Activated CD4-positive, alpha-beta T cell treated with anti-CD3 and anti-CD28 coated beads, Interleukin-2, Interleukin-4, amounts not matched to agents 100 ng/mL and 50 ng/mL, durations not matched to agents 16 hours and 8 hours (primary cell): ENCODE results near the gene ABHD4.
"Not testable (repeated sequence)": the region's sequence is repeated elsewhere in the genome, so short reads cannot be mapped to it uniquely, and the experiment has no call there.

Source experiments
- DNase-seq: peaks from one replicate; pipeline ENCODE4 v3.0.0-alpha.2; 2020; ENCODE audit warnings: low spot score

The ABHD4 gene

DNA sequence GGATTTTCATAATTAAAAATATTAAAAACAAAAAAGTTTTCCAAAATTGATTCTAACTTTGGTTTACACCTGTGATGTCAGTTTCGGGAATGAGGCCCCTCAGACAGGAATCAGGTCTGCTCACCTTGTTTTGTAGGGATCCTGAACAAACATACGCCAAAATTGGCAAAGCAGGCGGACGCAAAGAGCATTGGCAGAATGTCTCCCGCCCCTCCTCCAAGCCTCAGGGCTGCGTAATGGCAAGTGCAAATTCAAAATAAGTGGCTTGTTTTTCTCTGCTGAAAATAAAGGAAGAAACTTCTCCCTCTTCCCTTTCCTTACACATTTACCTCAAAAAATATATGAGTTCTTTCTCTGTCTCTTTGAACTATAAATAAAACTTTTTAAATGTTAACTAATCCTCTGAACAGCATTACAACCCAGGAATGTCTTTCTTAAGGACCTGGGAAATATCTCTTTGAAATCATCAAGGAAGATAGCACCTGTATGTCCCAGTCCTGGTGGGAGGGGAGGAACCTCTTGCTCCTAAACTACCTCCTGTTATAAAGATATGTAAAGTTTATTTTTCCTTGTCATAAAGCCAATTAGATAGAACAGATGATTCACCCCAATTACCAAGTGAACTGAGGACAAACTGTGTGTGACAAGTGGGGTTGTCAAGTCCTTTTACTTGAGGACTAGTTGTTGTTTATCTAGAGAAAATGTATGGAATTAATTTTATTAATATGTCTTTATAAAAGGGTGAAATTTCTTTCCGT, 29.6 kb downstream of the ABHD4 start:
- no peak for DNase-seq

DNA sequence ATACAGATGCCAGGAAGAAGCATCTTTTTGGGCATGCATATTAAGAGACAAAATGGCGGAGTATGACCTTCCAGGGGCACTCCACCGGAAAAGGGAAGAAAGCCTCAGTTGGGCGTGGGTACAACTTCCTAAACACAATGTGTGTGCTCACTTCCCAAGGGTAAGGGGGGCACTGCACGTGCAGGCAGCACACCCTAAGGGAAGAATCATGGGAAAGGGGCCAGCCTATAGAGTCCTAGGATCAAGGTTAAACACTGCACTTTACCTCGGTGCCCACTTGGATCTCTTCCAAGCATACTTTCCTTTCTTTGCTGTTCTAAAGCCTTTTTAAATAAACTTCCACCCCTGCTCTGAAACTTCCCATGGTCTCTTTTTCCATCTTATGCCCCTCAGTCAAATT, 31.3 kb downstream of the ABHD4 start:
- DNase-seq, result no peak

GRCh38 chr14:22630066-22630465, 32.0 kb downstream of the ABHD4 start:
- DNase-seq, result no peak

GRCh38 chr14:22630486-22630885, 32.4 kb downstream of the ABHD4 start:
- DNase-seq, result no peak

- DNase-seq, result no peak
Observed at GRCh38 chr14:22634233-22634900, 36.3 kb downstream of the ABHD4 start.

DNA sequence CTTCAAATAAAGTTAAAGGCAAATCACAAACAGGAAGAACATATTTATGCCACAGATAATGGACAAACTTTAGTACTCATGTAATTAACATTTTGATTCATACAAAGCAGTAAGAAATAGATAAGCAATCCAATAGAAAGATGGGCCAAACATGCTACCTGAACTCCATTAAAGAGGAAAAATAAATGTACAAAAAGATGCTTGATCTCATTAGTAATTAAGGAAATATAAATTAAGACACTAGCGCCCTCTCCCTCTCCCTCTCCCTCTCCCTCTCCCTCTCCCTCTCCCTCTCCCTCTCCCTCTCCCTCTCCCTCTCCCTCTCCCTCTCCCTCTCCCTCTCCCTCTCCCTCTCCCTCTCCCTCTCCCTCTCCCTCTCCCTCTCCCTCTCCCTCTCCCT, 37.9 kb downstream of the ABHD4 start:
- DNase-seq, result not testable (repeated sequence)

DNA sequence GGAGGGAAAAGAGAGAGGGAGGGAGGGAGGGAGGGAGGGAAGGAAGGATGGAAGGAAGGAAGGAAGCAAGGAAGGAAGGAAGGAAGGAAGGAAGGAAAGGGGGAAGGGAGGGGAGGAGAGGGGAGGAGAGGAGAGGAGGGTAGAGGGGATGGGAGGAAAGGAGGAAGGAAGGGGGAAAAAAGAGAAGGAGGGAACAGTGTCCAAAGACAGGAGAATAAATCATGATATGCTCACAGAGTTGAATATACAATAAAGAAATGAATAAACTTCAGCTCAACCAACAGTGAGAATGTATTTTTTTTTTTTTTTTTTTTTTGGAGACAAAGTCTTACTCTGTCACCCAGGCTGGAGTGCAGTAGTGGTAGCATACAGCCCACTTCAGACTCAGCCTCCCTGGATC, 42.1 kb downstream of the ABHD4 start:
- no peak for DNase-seq

- no peak for DNase-seq
Observed at GRCh38 chr14:22641846-22642245, 43.7 kb downstream of the ABHD4 start.

- no peak for DNase-seq
Observed at GRCh38 chr14:22644305-22644635, 46.2 kb downstream of the ABHD4 start, which contains the start of gene OR6J1. Gene OR6J1, minus strand, starts transcription at chr14:22644352. Its CDS starts 9,541 bp downstream, at chr14:22634811.

DNA sequence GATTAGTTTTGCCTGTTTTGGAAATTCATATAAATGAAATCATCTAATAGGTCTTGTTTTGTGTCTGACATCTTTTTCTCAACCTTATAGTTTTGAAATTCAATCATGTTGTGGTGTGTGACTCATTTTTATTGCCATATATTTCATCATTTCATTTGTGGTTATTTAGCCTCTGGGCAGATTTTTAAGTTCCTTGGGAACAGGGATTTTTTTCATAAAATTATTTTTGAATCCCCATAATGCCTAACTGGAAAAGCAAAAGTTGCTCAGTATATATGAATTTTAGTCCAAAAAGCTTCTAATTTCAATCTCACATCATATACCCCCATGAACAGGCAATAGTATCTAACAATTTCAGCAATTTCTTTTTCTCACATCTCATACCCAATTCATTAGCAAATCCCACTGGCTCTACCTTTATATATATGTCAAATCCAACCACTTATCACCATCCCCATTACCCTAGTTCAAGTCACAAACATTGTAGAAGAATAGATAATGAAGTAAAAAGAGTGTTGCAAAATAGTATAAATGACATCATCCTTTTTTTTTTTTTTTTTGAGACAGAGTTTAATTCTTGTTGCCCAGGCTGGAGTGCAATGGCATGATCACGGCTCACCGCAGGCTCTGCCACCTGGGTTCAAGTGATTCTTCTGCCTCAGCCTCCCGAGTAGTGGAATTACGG, 48.6 kb downstream of the ABHD4 start:
- no peak for DNase-seq

DNA sequence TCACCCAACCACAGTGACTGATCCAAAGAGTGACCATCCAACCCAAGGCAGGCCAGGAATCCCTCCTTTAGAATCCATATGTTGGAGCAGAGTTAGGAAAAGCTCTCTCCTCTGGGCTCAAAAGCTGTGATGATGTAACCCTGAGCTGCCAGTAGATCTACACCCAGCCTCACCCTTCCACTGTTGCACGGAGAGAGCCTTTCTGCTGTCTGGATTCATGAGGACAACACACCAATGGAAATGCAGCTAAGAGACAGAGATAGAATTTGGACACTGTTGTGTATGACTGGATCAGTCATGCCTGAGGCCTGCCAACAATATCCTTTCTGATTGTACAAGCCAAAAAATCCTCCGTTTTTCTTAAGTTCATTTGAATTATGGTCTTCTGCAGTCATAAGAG, 50.4 kb downstream of the ABHD4 start:
- DNase-seq, result no peak

GRCh38 chr14:22650046-22650739, 52.1 kb downstream of the ABHD4 start:
- no peak for DNase-seq

DNA sequence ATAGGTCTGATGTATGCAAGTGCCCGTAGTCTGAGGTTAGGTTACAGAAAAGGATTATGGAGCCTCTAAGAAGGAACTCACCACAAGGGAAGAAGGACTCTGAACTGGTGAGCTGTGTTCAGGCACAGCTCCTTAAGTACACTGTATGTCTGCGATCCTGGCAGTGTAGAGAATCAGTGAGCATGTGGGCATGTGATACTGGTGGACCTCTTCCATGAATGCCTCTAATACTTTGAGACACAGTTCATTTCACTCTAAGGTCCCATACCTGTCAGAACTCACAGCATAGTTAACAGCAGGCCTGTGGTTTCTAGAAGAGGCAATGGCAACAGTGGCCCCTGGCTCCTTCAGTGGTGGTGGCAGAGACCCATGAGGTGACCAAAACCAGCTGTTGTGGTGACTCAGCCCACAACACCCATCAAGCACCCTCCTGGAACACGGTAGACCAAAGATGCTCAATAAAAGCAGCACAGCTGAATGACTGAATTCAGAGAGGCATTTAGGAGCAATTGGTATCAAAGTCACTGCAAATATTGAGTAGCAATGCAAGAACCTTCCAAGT, 52.9 kb downstream of the ABHD4 start:
- peak; percentile 17 for DNase-seq

DNA sequence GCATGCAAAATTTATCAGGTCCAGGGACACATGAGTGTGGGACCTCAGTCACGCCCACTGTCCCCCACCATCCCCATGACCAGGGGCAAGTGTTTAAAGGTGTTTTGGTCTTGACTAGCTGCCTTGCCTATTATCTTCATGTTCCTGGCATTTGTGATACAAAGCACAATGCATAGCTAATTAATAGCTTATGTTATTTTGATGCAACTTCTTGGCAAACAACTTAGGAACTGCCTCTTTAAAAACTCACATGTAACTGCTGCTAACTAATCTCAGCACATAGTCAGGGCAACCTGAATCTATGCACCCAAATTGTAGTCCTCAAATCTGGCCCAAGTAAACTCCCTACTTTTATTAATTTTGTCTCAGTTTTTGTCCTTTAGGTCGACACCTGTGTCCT, 53.5 kb downstream of the ABHD4 start:
- DNase-seq, result no peak

DNA sequence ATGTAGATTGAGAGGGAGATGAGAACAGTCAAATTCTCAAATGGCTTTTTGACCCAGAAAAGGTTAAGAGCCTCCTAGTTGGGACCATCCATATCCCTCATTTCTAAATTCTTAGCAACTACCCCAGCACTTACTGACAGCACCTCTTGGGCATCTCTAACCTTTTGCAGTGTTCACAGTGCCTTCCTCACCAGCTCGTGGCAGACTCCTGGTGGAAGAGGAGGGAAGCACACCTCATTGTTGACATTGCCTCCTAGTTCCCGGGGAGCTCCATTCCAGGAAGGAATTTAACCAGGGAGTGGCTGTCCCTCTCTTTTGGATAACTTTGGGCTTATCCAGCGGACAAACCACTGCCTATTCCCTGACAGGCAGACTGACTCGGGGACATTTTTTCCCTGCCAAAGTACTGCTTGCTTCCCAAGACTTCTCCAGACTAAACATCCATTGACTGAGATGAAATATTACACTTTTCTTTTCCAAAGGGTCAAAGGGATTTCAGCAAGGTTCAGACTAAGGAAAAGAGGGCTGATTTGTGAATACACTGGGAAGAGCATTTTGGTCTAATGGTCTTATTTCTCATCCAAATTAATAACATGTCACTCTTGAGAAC, 55.0 kb downstream of the ABHD4 start:
- peak; percentile 46 for DNase-seq

- no peak for DNase-seq
Observed at GRCh38 chr14:22656226-22656625, 58.1 kb downstream of the ABHD4 start.

GRCh38 chr14:22656945-22657731, 59.0 kb downstream of the ABHD4 start:
- no peak for DNase-seq

DNA sequence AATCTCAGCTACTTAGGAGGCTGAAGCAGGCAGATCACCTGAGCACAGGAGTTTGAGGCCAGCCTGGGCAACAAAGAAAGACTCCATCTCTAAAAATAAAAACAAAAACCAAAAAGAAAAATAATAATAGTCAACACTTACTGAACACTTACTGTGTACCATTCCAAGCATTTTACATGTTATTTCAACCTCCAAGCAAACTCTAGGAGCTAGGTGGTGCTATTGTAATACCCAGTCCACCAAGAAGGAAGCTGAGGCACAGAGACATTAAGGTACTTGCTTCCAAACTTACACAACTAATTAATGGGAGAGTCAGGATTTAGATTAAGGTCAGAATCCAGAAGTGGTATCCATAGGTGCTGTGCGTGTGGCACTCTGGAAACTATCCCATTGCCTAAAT, 59.8 kb downstream of the ABHD4 start:
- DNase-seq, result no peak

DNA sequence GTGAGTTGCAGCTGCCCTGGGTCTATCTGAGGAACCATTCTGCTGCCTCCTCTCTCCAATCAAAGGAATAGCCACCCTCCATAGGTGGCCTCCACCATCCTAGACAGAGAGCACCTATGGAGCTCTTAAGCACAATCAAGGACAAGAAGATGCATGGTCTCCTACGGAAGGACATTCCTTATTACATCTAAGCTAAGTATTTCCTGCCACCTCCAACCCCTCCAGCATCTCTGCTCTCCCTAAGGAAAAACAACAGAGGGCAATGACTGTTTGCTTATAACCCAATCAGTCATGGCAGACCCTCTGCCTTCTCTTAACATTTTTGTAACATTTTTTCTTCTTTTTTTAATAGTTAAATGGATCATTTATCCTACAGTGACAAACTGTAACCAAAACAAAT, 60.8 kb downstream of the ABHD4 start:
- DNase-seq, result no peak

- no peak for DNase-seq
Observed at GRCh38 chr14:22660654-22661053, 62.6 kb downstream of the ABHD4 start.
